Kidney epithelial cell (primary cell): ENCODE data around the gene PHC2. TPM values are rescaled to one million over a fixed set of nuclear protein-coding genes. Genes with fewer than 3 reads are reported as not detected.

Experiments
- DNase-seq: peaks from one replicate; pipeline ENCODE4 v3.0.0-alpha.2; 2010; ENCODE audit warnings: low read depth
- H3K27me3 ChIP-seq: 2 replicates; pipeline ENCODE4 v1.6.0; 2011; ENCODE audit warnings: low read length; ENCODE audit not compliant: control insufficient read depth, insufficient read depth
- H3K36me3 ChIP-seq: 2 replicates; pipeline ENCODE4 v1.5.1; 2011; ENCODE audit warnings: low read length; ENCODE audit not compliant: control insufficient read depth, insufficient read depth
- H3K4me3 ChIP-seq: 2 replicates; pipeline ENCODE4 v1.5.1; 2011; ENCODE audit warnings: low read depth, mild to moderate bottlenecking, control low read depth, low read length
- CTCF ChIP-seq: IDR thresholded peaks from 2 replicates; pipeline ENCODE4 v1.5.1; 2011; ENCODE audit warnings: mild to moderate bottlenecking, moderate library complexity, low read length, control low read depth, inconsistent platforms; ENCODE audit not compliant: insufficient read depth, poor library complexity, severe bottlenecking
- total RNA-seq: library from RNA; depleted of rRNA; stranded (reverse); fragments of >200 nt; gene quantifications from 2 replicates; pipeline ENCODE4 v1.2.3, GENCODE V29; 2015

Gene PHC2
- total RNA-seq, 1 donor from 2014 or later = 216 TPM

GRCh38 chr1:33317946-33318345 is 112.9 kb downstream of the PHC2 start:
- Histone ChIP-seq H3K36me3 (peaks cover 3% of the 10 kb centered on the region), H3K4me3 (no peak overlapping the region), H3K27me3 (no peaks in the 10 kb centered on the region)
- TF ChIP-seq CTCF = no peak
- DNase-seq = no peak

GRCh38 chr1:33317354-33317753 is 113.5 kb downstream of the PHC2 start:
- no peak for TF ChIP-seq CTCF
- no peak for DNase-seq
- H3K36me3 ChIP-seq = no peaks in the 10 kb centered on the region
- H3K27me3 ChIP-seq = no peaks in the 10 kb centered on the region
- H3K4me3 ChIP-seq = no peak overlapping the region

- H3K27me3 ChIP-seq = no peaks in the 10 kb centered on the region
- no peak for DNase-seq
- TF ChIP-seq CTCF = no peak
- no peaks in the 10 kb centered on the region for H3K36me3 ChIP-seq
- no peak overlapping the region for H3K4me3 ChIP-seq
Measured at GRCh38 chr1:33316601-33317000, 114.3 kb downstream of the PHC2 start.

GRCh38 chr1:33314416-33314815 is 116.5 kb downstream of the PHC2 start:
- DNase-seq = no peak
- no peak for TF ChIP-seq CTCF

GRCh38 chr1:33312413-33312749 is 118.5 kb downstream of the PHC2 start:
- no peak for DNase-seq
- TF ChIP-seq CTCF = no peak
- H3K4me3 ChIP-seq = no peak overlapping the region

More at GRCh38 chr1:33314416-33314815, 116.5 kb downstream of the PHC2 start:
- no peaks in the 10 kb centered on the region for H3K36me3 ChIP-seq
- H3K27me3 ChIP-seq = no peaks in the 10 kb centered on the region
- no peak overlapping the region for H3K4me3 ChIP-seq

GRCh38 chr1:33311706-33312412 is 119.0 kb downstream of the PHC2 start:
- no peak for DNase-seq

More at GRCh38 chr1:33312413-33312749, 118.5 kb downstream of the PHC2 start:
- Histone ChIP-seq H3K36me3 (no peaks in the 10 kb centered on the region), H3K27me3 (no peaks in the 10 kb centered on the region)

More at GRCh38 chr1:33311706-33312412, 119.0 kb downstream of the PHC2 start:
- TF ChIP-seq CTCF = no peak
- peaks cover 4% of the 10 kb centered on the region for H3K27me3 ChIP-seq
- H3K36me3 ChIP-seq = no peaks in the 10 kb centered on the region
- H3K4me3 ChIP-seq = no peak overlapping the region
